Nephron progenitor cell (in vitro differentiated cells): ENCODE measurements around the gene RMRP.

ENCODE experiments used
- DNase-seq: peaks from one replicate; pipeline ENCODE4 v3.0.0; 2021
- H3K27ac Mint-ChIP-seq: 2 replicates; pipeline ENCODE4 v1.8.0; 2021; ENCODE audit warnings: mild to moderate bottlenecking, moderate library complexity, mixed read lengths
- H3K27me3 Mint-ChIP-seq: 2 replicates; pipeline ENCODE4 v1.8.0; 2021; ENCODE audit warnings: mild to moderate bottlenecking, low read depth, mixed read lengths; ENCODE audit not compliant: poor library complexity
- H3K36me3 Mint-ChIP-seq: 2 replicates; pipeline ENCODE4 v1.8.0; 2021; ENCODE audit warnings: low read depth, mixed read lengths
- H3K4me1 Mint-ChIP-seq: 2 replicates; pipeline ENCODE4 v1.8.0; 2021; ENCODE audit warnings: mixed read lengths
- H3K4me3 Mint-ChIP-seq: 2 replicates; pipeline ENCODE4 v1.8.0; 2021; ENCODE audit warnings: mild to moderate bottlenecking, moderate library complexity, mixed read lengths
- H3K9me3 Mint-ChIP-seq: 2 replicates; pipeline ENCODE4 v1.8.0; 2021; ENCODE audit warnings: mild to moderate bottlenecking, moderate library complexity, mixed read lengths
- TF ChIP-seq, protein P1 (sequence below): fragments of 200-600 bp; sonication (generic); IDR thresholded peaks from 2 replicates; pipeline ENCODE4 v1.5.0; 2021; ENCODE audit warnings: antibody characterized with exemption

RMRP gene

DNA sequence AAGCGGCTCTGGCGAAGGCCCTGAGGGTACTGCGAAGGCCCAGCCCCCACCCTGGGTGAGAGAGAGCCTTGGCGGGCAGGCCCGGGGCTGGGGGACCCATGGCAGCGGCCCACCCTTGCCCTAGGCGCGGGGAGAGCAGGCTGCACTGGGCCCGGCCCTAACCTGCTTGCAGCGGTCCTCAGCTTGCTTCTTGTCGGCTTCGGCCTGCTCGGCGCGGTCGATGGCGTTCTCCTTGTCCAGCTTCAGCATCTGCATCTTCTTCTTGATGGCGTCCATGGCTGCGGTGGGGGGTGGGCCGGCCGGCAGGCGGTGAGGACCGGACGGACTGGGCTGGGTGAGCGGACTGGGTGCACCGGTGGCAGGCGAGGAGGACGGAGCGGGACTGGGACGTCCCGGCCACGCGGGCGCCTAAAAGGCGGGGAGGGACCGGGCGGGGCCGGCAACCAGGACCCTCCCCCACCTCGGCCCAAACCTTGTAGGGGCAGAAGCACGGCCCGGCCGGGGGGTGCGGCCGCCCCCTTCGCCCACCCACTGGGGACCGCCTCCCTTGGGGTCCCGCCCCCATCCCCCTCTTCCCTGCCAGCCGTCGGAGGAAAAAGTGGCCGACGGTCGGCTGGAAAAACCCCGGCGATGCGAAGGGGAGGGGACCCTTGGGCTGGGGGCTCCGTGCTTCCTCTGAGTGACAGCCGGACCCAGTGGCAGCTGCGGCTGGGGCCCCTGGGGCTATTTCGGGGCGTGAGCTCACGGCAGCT is 31.9 kb upstream of the RMRP start, which contains the start of gene TPM2:
TPM2 (minus strand) TSS at position 384 of the 752 bp plus-strand sequence; CDS start at position 276, 108 bp downstream.
- H3K36me3 Mint-ChIP-seq = peaks cover 21% of the 10 kb centered on the region
- H3K4me1 Mint-ChIP-seq = peaks cover 54% of the 10 kb centered on the region
- peak within 1 kb of the TSS; percentile 90 for H3K4me3 Mint-ChIP-seq
- peak; percentile 64 for DNase-seq
- TF ChIP-seq, protein P1, sequence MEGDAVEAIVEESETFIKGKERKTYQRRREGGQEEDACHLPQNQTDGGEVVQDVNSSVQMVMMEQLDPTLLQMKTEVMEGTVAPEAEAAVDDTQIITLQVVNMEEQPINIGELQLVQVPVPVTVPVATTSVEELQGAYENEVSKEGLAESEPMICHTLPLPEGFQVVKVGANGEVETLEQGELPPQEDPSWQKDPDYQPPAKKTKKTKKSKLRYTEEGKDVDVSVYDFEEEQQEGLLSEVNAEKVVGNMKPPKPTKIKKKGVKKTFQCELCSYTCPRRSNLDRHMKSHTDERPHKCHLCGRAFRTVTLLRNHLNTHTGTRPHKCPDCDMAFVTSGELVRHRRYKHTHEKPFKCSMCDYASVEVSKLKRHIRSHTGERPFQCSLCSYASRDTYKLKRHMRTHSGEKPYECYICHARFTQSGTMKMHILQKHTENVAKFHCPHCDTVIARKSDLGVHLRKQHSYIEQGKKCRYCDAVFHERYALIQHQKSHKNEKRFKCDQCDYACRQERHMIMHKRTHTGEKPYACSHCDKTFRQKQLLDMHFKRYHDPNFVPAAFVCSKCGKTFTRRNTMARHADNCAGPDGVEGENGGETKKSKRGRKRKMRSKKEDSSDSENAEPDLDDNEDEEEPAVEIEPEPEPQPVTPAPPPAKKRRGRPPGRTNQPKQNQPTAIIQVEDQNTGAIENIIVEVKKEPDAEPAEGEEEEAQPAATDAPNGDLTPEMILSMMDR = no peak
- no peaks in the 10 kb centered on the region for H3K27me3 Mint-ChIP-seq
- H3K27ac Mint-ChIP-seq = peak within 1 kb of the TSS; percentile 89
- H3K9me3 Mint-ChIP-seq = no peaks in the 10 kb centered on the region

DNA sequence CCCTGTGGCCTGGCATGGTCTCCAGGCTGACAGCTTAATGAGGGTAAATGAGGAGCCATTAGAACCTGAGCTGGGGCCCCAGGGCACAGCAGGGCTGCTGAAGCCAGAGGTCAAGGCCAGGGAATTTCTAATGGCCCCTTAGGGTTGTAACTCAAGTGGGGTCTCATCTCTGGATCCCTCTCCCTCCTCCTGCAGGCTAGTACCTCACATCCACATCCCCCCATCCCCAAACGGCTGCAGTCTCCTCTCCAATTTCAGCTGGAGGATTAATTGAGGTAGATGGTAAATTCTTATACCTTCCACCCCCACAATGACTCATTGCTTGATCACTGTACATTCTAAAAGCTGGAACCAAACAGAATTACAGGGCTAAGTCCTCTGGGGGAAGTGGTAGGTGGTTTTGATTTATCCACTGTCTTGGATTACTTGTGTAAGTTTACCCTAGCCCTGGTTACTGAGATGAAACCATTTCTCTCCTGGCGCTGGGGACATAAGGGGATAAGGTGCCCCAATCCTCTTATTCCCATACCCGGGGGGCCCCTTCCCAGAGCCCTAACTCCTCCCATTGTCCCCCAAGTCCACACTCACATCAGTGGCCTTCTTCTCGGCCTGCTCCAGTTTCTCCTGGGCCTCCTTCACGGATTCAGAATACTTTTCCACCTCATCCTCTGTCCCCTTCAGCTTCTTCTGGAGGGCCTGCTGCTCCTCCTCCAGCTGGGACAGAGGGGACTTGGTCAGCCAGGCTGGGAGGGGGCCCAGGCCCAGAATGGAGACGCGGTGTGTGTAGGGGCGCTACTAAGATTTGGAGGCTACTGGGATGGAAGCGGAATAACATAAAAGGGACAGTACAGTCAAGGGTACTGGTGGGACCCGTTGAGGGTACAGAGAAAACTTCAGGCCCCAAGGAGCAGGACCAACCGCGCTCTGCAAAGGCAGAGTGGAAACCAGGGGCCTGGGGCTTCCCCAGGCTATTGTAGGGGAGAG is 31.0 kb upstream of the RMRP start:
- peak overlapping the region; percentile 89 for H3K27ac Mint-ChIP-seq
- H3K4me1 Mint-ChIP-seq = peaks cover 61% of the 10 kb centered on the region
- peak overlapping the region; percentile 90 for H3K4me3 Mint-ChIP-seq
- DNase-seq = peak; percentile 35
- H3K9me3 Mint-ChIP-seq = no peaks in the 10 kb centered on the region
- peaks cover 30% of the 10 kb centered on the region for H3K36me3 Mint-ChIP-seq
- TF ChIP-seq, protein P1 = no peak
- no peaks in the 10 kb centered on the region for H3K27me3 Mint-ChIP-seq

DNA sequence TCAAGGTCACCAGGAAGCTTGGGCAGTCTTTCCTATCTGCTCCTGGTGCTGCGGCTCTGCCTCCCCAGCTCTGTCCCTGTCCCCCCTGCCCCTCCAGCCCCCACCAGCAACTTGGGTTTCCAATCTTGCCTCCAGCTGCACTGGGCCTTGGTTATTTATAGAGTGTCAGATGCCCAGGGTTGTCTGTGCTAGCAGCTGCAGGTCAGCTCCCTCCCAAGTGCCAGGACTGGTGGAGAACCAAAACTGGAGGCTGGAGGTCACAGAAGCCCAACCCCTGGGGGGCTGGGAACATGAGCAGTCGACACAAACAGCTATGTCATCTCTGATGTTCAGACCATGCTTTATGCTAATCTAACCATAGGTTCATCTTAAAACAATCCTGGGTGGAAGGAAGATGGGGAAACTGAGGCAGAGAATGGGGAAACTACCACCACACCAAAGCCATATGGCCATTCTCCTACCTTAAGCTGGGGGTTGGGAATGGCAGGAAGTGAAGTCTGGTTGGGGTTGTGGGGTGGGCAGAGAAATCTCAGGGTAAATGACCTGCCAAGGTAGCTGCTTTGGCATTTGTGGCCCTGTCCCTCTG is 30.2 kb upstream of the RMRP start:
- TF ChIP-seq, protein P1 = no peak
- Mint-ChIP-seq H3K36me3 (peaks cover 38% of the 10 kb centered on the region), H3K27me3 (no peaks in the 10 kb centered on the region), H3K27ac (peak overlapping the region; percentile 14), H3K4me3 (peak overlapping the region; percentile 90), H3K4me1 (peaks cover 69% of the 10 kb centered on the region), H3K9me3 (no peaks in the 10 kb centered on the region)
- DNase-seq = no peak

DNA sequence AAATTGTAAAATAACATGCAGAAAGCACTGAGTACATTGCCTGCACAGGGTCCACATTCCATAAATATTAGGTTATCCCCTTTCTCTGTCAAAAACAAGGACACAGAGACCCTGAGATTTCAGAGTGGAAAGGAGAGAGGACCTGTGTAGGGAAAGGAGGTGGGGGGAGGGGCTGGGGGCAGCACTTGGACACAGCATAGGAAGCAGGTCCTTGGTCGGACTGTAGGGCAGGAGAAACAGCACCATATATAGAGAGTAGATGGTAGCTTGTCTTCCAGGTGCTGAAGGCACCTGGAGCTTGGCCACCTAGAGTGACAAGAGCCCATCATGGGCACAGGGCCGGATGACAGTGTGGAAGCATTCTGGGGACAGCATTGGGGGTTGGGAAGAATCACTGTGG is 29.5 kb upstream of the RMRP start:
- peaks cover 76% of the 10 kb centered on the region for H3K4me1 Mint-ChIP-seq
- H3K27ac Mint-ChIP-seq = peak overlapping the region; percentile 38
- TF ChIP-seq, protein P1 = no peak
- peak overlapping the region; percentile 75 for H3K4me3 Mint-ChIP-seq
- H3K27me3 Mint-ChIP-seq = no peaks in the 10 kb centered on the region
- H3K36me3 Mint-ChIP-seq = peaks cover 45% of the 10 kb centered on the region
- no peak for DNase-seq
- no peaks in the 10 kb centered on the region for H3K9me3 Mint-ChIP-seq

DNA sequence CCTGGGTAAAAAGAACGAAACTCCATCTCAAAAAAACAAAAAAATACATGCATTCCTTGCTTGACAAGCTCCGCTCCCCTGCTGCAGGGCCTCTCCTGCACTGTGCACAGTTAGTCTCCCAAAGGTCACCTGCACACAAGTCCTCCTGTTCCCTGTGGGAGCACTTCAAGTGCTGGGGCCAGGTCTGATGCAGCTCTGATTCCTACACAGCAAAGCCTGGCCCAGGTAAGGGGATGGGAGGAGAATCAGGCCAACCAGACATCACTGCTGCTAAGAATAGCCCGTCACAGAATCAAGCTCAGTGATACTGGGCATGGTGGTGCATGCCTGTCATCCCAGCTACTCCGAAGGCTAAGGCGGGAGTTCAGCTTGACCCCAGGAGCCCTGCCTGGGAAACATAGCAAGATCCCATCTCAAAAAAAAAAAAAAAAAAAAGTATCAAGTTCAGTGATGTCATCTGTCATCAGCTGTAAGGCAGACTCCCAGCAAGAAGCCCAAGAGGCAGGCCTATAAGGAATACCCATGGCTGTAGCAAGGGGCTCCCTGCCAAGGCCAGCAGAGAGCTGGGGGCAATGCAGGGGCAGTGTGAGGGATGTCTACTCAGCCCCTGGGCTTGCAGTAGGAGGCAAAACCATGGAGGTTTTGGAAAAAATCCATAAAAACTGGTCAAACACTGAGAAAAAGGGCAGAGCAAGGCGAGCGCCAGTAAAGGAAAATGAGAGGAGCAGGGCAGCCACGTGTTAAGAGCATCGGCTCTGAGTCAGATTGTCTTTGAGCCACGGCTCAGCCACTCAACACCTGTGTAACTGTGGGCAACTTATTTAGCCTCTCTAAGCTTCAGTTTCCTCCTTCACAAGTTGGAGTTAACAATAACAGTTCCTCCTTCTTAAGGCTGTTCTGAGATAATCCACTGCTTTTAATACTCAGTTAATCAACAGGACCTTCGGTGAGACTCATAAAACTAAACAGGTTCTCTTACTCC is 28.7 kb upstream of the RMRP start:
- Mint-ChIP-seq H3K27ac (peak overlapping the region; percentile 83), H3K27me3 (no peaks in the 10 kb centered on the region), H3K36me3 (peaks cover 49% of the 10 kb centered on the region), H3K4me3 (peak overlapping the region; percentile 60), H3K4me1 (peaks cover 77% of the 10 kb centered on the region), H3K9me3 (no peaks in the 10 kb centered on the region)
- DNase-seq = no peak
- TF ChIP-seq, protein P1 = no peak
